Retinal pigment epithelial cell (primary cell): ENCODE results near the gene ZNF182.
"Not testable (repeated sequence)": the region's sequence is repeated elsewhere in the genome, so short reads cannot be mapped to it uniquely, and the experiment has no call there.

Source experiments
- DNase-seq: peaks from one replicate; pipeline ENCODE4 v3.0.0-alpha.2; 2010; ENCODE audit warnings: low read depth
- H3K4me3 ChIP-seq: 2 replicates; pipeline ENCODE4 v1.5.1; 2011; ENCODE audit warnings: mild to moderate bottlenecking, low read length, control low read depth, moderate library complexity
- TF ChIP-seq, protein P1 (sequence below): conservative IDR thresholded peaks from 2 replicates; pipeline ENCODE4 v1.5.1; 2011; ENCODE audit warnings: low read depth, low read length, control low read depth, inconsistent platforms

Gene ZNF182

DNA sequence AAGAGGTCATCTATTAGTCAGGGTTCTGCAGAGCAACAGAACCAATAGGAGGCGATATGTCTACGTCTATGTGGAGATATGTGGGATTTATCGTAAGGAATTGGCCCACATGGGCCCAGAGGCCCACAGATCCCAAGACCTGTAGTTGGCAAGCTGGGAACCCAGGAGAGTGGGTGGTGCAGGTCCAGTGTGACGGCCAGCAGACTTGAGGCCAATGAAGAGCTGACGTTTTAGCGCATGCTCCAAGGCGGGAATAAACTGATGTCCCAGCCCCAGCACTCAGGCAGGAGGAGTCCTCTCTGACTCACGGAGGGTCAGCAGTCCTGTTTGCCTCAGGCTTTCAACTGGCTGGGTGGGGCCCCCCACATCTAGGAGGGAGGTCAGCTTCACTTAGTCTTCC lies 24.3 kb upstream of the ZNF182 start:
- no peak for DNase-seq
- no peak overlapping the region for H3K4me3 ChIP-seq
- TF ChIP-seq, protein P1, sequence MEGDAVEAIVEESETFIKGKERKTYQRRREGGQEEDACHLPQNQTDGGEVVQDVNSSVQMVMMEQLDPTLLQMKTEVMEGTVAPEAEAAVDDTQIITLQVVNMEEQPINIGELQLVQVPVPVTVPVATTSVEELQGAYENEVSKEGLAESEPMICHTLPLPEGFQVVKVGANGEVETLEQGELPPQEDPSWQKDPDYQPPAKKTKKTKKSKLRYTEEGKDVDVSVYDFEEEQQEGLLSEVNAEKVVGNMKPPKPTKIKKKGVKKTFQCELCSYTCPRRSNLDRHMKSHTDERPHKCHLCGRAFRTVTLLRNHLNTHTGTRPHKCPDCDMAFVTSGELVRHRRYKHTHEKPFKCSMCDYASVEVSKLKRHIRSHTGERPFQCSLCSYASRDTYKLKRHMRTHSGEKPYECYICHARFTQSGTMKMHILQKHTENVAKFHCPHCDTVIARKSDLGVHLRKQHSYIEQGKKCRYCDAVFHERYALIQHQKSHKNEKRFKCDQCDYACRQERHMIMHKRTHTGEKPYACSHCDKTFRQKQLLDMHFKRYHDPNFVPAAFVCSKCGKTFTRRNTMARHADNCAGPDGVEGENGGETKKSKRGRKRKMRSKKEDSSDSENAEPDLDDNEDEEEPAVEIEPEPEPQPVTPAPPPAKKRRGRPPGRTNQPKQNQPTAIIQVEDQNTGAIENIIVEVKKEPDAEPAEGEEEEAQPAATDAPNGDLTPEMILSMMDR, result no peak

DNA sequence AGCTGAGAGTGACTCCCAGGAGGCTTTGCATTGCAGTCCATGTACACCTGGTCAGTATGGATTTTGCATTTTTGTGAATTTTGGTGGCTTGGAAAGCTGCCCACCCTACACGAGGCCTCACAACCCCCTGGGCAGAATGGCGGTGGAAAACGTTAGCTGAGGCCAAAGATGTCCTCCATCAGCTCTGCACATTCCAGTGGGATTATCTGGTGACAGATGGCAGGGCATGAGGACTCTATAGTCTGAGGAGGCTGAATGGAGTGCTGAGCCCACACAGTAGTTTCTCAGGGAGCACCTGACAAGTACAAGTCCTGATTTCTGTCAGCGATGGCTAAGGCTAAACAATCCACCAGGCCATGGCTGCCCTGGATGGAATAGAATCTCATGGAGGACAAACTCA lies 23.8 kb upstream of the ZNF182 start:
- H3K4me3 ChIP-seq, DNase-seq: not testable (repeated sequence)

DNA sequence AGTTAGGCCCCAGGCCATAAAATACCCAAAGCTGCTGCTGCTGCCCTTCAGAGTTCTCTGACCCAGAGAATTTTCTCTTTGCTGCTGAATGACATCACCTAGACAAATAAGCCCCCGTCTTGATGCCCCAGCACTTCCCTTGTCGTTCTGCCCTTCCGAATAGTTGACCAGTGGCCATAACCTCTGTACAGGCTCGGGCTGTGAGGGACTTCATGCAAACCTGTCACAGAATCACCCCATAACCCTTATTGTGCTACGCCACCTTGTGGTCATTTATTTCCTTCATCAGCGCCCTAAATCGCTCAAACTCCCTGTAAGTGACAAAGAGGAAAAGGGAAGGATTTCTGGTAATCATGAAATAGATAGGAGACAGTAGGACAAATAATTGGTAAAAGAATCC lies 21.8 kb upstream of the ZNF182 start:
- DNase-seq, result no peak
- H3K4me3 ChIP-seq, result no peak overlapping the region
- TF ChIP-seq, protein P1, result peak; percentile 58

DNA sequence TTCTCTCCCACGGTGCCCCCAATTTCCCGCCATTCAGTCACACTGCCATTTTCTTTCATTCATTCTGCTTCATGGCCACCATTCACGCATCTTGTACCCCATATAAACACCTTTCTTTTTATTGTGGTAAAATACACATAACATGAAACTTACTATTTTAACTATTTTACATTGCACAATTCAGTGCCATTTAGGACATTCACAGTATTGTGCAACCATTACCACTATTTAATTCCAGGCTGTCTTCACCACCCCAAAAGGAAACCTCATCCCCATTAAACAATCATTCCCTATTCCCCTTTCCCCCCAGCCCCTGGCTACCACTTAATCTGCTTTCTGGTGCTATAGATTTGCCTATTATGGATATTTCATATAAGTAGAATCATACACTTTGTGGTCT lies 18.9 kb upstream of the ZNF182 start:
- no peak overlapping the region for H3K4me3 ChIP-seq
- DNase-seq, result no peak
- TF ChIP-seq, protein P1, result no peak

DNA sequence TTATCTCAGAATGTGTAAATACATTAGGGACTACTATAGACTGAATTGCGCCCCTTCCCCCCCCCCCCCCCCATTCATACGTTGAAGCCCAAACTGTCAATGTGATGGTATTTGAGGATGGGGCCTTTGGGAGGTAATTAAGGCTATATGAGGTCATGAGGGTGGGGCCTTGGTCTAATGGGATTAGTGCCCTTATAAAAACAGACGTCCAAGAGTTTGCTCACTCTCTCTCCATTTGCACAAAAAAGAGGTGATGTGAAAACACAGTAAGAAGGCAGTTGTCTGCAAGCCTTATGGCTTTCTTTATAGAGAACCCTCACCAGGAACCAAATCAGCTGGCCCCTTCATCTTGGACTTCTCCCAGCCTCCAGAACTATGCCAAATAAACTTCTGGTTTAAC lies 18.3 kb upstream of the ZNF182 start:
- TF ChIP-seq, protein P1, result no peak
- H3K4me3 ChIP-seq, result no peak overlapping the region

DNA sequence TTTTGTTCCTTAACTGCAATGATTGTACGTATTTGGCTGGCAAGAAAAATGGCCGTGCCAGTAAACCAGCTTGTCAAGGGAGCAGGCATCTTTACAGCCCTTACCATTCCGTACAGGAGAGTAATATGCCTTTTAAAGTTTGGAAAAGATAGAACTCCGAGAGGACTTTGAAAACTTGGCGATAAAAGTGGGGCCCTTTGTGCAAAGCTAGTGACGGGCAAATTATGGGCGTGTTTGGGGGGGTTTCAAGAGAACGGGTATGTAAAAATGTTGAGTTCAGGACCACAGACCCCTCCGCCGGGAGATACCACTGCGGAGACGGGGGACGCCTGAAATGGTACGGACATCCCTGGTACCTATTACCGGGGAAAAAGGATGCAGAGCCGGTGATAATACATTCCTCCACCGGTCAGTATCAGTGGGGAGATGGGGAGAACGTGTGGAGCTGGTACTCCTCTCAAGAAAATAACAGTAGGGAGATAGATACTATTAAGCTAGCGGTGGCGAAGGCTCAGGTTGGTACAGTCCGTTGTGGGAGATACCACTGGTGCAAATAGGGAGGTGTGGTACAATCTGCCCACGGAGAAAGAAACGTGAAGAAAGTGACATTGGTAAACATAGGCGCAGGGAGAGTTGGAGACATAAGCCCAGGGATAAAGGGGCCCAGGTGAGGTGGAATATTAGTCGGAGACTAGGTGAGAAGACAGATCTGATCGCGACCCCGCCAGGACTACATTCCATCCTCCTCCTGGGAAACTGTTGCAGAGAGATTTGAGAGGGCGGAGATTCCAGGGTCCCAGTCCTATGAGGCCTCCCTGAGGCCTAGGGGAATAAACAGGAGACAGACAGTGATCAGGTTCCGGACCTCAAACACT lies 17.5 kb upstream of the ZNF182 start:
- peak; percentile 55 for DNase-seq
- TF ChIP-seq, protein P1, result no peak
- peak overlapping the region; percentile 79 for H3K4me3 ChIP-seq

More for the DNA sequence above, 18.3 kb upstream of the ZNF182 start:
- no peak for DNase-seq

DNA sequence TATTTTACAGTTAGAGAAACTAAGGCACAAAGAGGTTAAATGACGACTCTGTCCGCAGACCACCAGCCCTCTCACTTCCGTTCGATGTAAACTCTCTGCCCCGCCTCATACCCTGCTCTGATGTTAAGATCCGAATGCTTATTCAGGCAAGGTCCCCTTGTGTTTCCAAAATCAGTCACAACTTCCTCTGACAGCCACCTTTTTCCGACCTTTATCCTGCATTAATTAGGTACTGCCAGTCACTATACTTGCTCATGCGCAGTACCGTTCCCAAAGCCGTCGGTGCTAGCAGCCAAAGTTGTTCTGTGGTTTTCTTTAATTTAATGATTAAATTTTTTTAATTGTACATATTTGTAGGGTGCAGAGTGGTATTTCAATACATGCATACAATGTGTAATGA lies 16.7 kb upstream of the ZNF182 start:
- DNase-seq, result not testable (repeated sequence)
- peak overlapping the region; percentile 79 for H3K4me3 ChIP-seq

DNA sequence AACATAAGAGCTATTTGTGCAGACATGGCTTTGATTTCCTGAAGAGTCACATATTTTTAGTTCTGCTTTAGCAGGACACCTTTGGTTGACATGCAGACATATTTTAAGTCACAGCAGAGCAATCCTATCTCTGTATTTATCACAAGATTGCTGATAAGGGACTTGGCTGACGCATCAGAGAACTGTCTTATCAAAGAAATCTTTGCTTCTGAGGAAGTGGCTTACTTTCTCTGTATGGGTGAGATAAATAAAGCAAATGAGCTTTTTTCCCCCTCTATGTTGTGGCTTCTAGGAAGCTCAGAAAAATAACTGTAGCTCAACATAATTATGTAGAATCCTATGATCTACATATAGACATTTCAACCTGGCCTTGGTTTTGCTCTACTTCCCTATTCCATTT lies 16.1 kb upstream of the ZNF182 start:
- not testable (repeated sequence) for DNase-seq, H3K4me3 ChIP-seq

DNA sequence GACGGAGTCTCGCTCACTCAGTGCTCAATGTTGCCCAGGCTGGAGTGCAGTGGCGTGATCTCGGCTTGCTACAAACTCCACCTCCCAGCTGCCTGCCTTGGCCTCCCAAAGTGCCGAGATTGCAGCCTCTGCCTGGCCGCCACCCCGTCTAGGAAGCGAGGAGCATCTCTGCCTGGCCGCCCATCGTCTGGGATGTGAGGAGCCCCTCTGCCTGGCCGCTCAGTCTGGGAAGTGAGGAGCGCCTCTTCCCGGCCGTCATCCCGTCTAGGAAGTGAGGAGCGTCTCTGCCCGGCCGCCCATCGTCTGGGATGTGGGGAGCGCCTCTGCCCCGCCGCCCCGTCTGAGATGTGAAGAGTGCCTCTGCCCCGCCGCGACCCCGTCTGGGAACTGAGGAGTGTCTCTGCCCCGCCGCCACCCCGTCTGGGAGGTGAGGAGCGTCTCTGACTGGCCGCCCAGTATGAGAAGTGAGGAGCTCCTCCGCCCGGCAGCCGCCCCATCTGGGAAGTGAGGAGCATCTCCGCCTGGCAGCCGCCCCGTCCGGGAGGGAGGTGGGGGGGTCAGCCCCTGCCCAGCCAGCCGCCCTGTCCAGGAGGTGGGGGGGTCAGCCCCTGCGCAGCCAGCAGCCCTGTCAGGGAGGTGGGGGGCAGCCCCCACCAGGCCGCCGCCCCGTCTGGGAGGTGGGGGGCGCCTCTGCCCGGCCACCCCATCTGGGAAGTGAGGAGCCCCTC lies 13.0 kb upstream of the ZNF182 start:
- H3K4me3 ChIP-seq, DNase-seq: not testable (repeated sequence)

DNA sequence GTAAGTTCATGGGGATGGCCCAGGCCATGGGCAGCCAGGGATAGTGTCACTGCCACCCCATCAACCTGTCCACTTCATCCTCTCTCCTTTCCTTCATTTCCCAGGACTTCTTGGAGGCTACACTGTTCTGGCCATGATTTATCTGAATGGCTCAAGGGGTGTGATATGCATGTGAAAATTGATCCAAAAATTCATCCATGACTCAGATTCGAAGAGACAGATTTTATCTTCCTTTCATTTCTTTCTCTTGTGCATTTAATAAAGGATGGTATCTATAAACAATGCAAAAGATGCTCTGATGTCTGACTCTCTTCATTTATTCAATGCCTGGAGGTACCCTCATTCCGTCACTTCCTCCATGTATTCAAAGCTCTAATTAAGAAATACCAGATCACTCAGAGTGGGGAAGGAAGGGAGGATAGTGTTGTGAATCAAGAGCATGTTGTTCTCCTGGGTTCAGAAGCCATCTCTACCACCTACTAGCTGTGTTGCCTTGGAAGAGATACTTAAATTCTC lies 5.7 kb upstream of the ZNF182 start:
- not testable (repeated sequence) for H3K4me3 ChIP-seq

DNA sequence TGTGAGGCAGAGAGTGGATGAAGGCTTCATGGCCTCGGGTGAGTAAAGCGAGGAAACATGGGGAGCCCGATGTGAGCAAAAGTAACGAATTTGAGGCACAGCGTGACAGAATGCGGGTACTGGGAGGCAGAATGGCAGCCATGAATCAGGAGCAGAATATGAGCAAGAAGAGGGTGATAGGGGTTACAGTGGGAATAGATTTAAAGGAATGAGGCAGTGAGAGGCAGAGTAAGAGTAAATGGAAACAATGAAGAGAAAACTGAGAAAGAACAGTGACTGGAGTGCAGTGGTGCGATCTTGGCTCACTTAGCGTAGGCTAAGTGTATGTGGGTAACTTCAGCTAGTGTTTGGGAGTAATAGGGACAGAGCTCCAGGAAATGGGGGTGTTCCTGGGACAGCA lies 2.9 kb upstream of the ZNF182 start, which contains the start of gene SPACA5:
Gene SPACA5 (plus strand): TSS at position 301 of the 400 bp plus-strand sequence. CDS start 815 bp downstream, outside the sequence.
- not testable (repeated sequence) for DNase-seq, H3K4me3 ChIP-seq

More for the DNA sequence above, 5.7 kb upstream of the ZNF182 start:
- not testable (repeated sequence) for DNase-seq
